ENCODE data around the gene MAP2. TPM values are rescaled to one million over a fixed set of nuclear protein-coding genes. Genes with fewer than 3 reads are reported as not detected.

The MAP2 gene
- total RNA-seq, 2 experiments from 2014 or later = 0.10 TPM; not detected in 1

GRCh38 chr2:209614690-209615369 lies 191.0 kb downstream of the MAP2 start:
- no peaks in the 10 kb centered on the region for H3K9me2 ChIP-seq (ENCODE audit: insufficient read depth, low read length)
- BruUV-seq (replicated peaks) = no TSS peak
- no peak for DNase-seq (ENCODE audit: low spot score)
- H4K20me1 ChIP-seq (ENCODE audit: insufficient read depth, low read length) = no peaks in the 10 kb centered on the region
- no peaks in the 10 kb centered on the region for H3K36me3 ChIP-seq (ENCODE audit: insufficient read depth, low read length)
- H2AFZ ChIP-seq (ENCODE audit: low read length) = no peak overlapping the region
- intact Hi-C loops (cut with micrococcal nuclease; ENCODE audit: unreplicated experiment) = no loop called here
- no peak overlapping the region for H3K4me2 ChIP-seq (ENCODE audit: low read length)
- CTCF ChIA-PET (ENCODE audit: unreplicated experiment) = no interaction called here
- POLR2A ChIA-PET = interaction anchor here (2.1 kb wide), 1 partner anchor 12 kb away, joined by 5 read pairs; no protein-coding TSS in a partner anchor
- TF ChIP-seq CTCF (conservative IDR thresholded peaks at IDR 0.05; ENCODE audit: low read length) (no peak), EZH2phosphoT487 (IDR thresholded peaks at IDR 0.05; ENCODE audit: borderline replicate concordance, low read depth, low read length) (no peak)
- H3K4me3 ChIP-seq (ENCODE audit: low read depth, low read length, poor library complexity, severe bottlenecking) = no peak overlapping the region
- H3K27ac ChIP-seq (ENCODE audit: low read depth, low read length, poor library complexity, severe bottlenecking) = no peak overlapping the region
- H3K79me2 ChIP-seq (ENCODE audit: insufficient read depth, low read depth, low read length) = no peaks in the 10 kb centered on the region
- no peaks in the 10 kb centered on the region for H3K4me1 ChIP-seq (ENCODE audit: insufficient read depth, low read length, poor library complexity, severe bottlenecking)
- H3K9me3 ChIP-seq (ENCODE audit: low read length) = no peaks in the 10 kb centered on the region

- Histone ChIP-seq H2AFZ (ENCODE audit: low read length) (no peak overlapping the region), H3K9me2 (ENCODE audit: insufficient read depth, low read length) (no peaks in the 10 kb centered on the region), H3K9me3 (ENCODE audit: low read length) (no peaks in the 10 kb centered on the region), H3K4me3 (ENCODE audit: low read depth, low read length, poor library complexity, severe bottlenecking) (no peak overlapping the region), H4K20me1 (ENCODE audit: insufficient read depth, low read length) (no peaks in the 10 kb centered on the region), H3K36me3 (ENCODE audit: insufficient read depth, low read length) (no peaks in the 10 kb centered on the region), H3K4me1 (ENCODE audit: insufficient read depth, low read length, poor library complexity, severe bottlenecking) (no peaks in the 10 kb centered on the region), H3K79me2 (ENCODE audit: insufficient read depth, low read depth, low read length) (no peaks in the 10 kb centered on the region), H3K27ac (ENCODE audit: low read depth, low read length, poor library complexity, severe bottlenecking) (no peak overlapping the region), H3K4me2 (ENCODE audit: low read length) (no peak overlapping the region)
- DNase-seq (ENCODE audit: low spot score) = peak; percentile 36
- intact Hi-C loops (cut with micrococcal nuclease; ENCODE audit: unreplicated experiment) = no loop called here
- CTCF ChIA-PET (ENCODE audit: unreplicated experiment) = interaction anchor here (0.6 kb wide), 1 partner anchor 195 kb away, joined by 3 read pairs; no protein-coding TSS in a partner anchor
- POLR2A ChIA-PET = interaction anchor here (0.6 to 1.8 kb wide), 2 partner anchors 17 to 889 kb away, joined by 3 to 4 read pairs; no protein-coding TSS in a partner anchor
- BruUV-seq (replicated peaks) = no TSS peak
- TF ChIP-seq EZH2phosphoT487 (IDR thresholded peaks at IDR 0.05; ENCODE audit: borderline replicate concordance, low read depth, low read length) = no peak
- TF ChIP-seq CTCF (conservative IDR thresholded peaks at IDR 0.05; ENCODE audit: low read length) = no peak
These were observed 195.9 kb downstream of the MAP2 start for GRCh38 chr2:209619782-209620181.

Data from OCI-LY7 (cell line).